ENCODE measurements around the gene SLC25A30.
"Not testable (repeated sequence)": the region's sequence is repeated elsewhere in the genome, so short reads cannot be mapped to it uniquely, and the experiment has no call there.

The SLC25A30 gene

GRCh38 chr13:45367358-45367757, 50.8 kb downstream of the SLC25A30 start:
- H3K4me1 ChIP-seq (ENCODE audit: control insufficient read depth, insufficient read depth, low read length) = peaks cover 4% of the 10 kb centered on the region
- peaks cover 0 to 2% of the 10 kb centered on the region in 2 donors for H3K9me3 ChIP-seq (ENCODE audit: control insufficient read depth in 2 of 2, low read length in 2 of 2)
- no peak overlapping the region for H3K9ac ChIP-seq (ENCODE audit: low read length in 2 of 2)
- H3K36me3 ChIP-seq (ENCODE audit: control insufficient read depth in 2 of 2, insufficient read depth in 2 of 2, low read length in 2 of 2) = peaks cover 6 to 8% of the 10 kb centered on the region in 2 donors
- no peak overlapping the region for H3K4me3 ChIP-seq (ENCODE audit: low read length in 2 of 2)
- H3K27ac ChIP-seq (ENCODE audit: low read length) = no peak overlapping the region
- H3K27me3 ChIP-seq (ENCODE audit: control insufficient read depth in 1 of 2, insufficient read depth in 2 of 2, low read length in 2 of 2) = no peaks in the 10 kb centered on the region

GRCh38 chr13:45365558-45365885, 52.7 kb downstream of the SLC25A30 start:
- H3K9ac ChIP-seq (ENCODE audit: low read length in 2 of 2) = no peak overlapping the region
- no peaks in the 10 kb centered on the region for H3K4me1 ChIP-seq (ENCODE audit: control insufficient read depth, insufficient read depth, low read length)
- H3K27me3 ChIP-seq (ENCODE audit: control insufficient read depth in 1 of 2, insufficient read depth in 2 of 2, low read length in 2 of 2) = no peaks in the 10 kb centered on the region
- H3K36me3 ChIP-seq (ENCODE audit: control insufficient read depth in 2 of 2, insufficient read depth in 2 of 2, low read length in 2 of 2) = peaks cover 10 to 14% of the 10 kb centered on the region in 2 donors
- no peak overlapping the region for H3K4me3 ChIP-seq (ENCODE audit: low read length in 2 of 2)
- peaks cover 0 to 2% of the 10 kb centered on the region in 2 donors for H3K9me3 ChIP-seq (ENCODE audit: control insufficient read depth in 2 of 2, low read length in 2 of 2)
- no peak overlapping the region for H3K27ac ChIP-seq (ENCODE audit: low read length)

- Histone ChIP-seq H3K4me3 (ENCODE audit: low read length in 2 of 2) (no peak overlapping the region), H3K9ac (ENCODE audit: low read length in 2 of 2) (no peak overlapping the region), H3K4me1 (ENCODE audit: control insufficient read depth, insufficient read depth, low read length) (no peaks in the 10 kb centered on the region), H3K36me3 (ENCODE audit: control insufficient read depth in 2 of 2, insufficient read depth in 2 of 2, low read length in 2 of 2) (peaks cover 13 to 14% of the 10 kb centered on the region in 2 donors), H3K27me3 (ENCODE audit: control insufficient read depth in 1 of 2, insufficient read depth in 2 of 2, low read length in 2 of 2) (no peaks in the 10 kb centered on the region), H3K9me3 (ENCODE audit: control insufficient read depth in 2 of 2, low read length in 2 of 2) (peaks cover 0 to 2% of the 10 kb centered on the region in 2 donors), H3K27ac (ENCODE audit: low read length) (no peak overlapping the region)
These were observed 53.2 kb downstream of the SLC25A30 start for GRCh38 chr13:45364876-45365557.

- Histone ChIP-seq H3K27me3 (ENCODE audit: control insufficient read depth in 1 of 2, insufficient read depth in 2 of 2, low read length in 2 of 2) (no peaks in the 10 kb centered on the region), H3K4me3 (ENCODE audit: low read length in 2 of 2) (no peak overlapping the region), H3K4me1 (ENCODE audit: control insufficient read depth, insufficient read depth, low read length) (no peaks in the 10 kb centered on the region), H3K9me3 (ENCODE audit: control insufficient read depth in 2 of 2, low read length in 2 of 2) (peaks cover 0 to 2% of the 10 kb centered on the region in 2 donors), H3K36me3 (ENCODE audit: control insufficient read depth in 2 of 2, insufficient read depth in 2 of 2, low read length in 2 of 2) (peaks cover 11 to 13% of the 10 kb centered on the region in 2 donors), H3K9ac (ENCODE audit: low read length in 2 of 2) (no peak overlapping the region), H3K27ac (ENCODE audit: low read length) (no peak overlapping the region)
These were observed 55.2 kb downstream of the SLC25A30 start for GRCh38 chr13:45362939-45363338.

GRCh38 chr13:45361596-45362206, 56.5 kb downstream of the SLC25A30 start:
- Histone ChIP-seq H3K27me3 (ENCODE audit: control insufficient read depth in 1 of 2, insufficient read depth in 2 of 2, low read length in 2 of 2) (no peaks in the 10 kb centered on the region), H3K4me1 (ENCODE audit: control insufficient read depth, insufficient read depth, low read length) (no peaks in the 10 kb centered on the region), H3K27ac (ENCODE audit: low read length) (no peak overlapping the region), H3K9ac (ENCODE audit: low read length in 2 of 2) (no peak overlapping the region), H3K9me3 (ENCODE audit: control insufficient read depth in 2 of 2, low read length in 2 of 2) (peaks cover 0 to 2% of the 10 kb centered on the region in 2 donors), H3K36me3 (ENCODE audit: control insufficient read depth in 2 of 2, insufficient read depth in 2 of 2, low read length in 2 of 2) (peaks cover 14 to 19% of the 10 kb centered on the region in 2 donors), H3K4me3 (ENCODE audit: low read length in 2 of 2) (no peak overlapping the region)

GRCh38 chr13:45356966-45357672, 61.1 kb downstream of the SLC25A30 start:
- H3K27me3 ChIP-seq (ENCODE audit: control insufficient read depth in 1 of 2, insufficient read depth in 2 of 2, low read length in 2 of 2) = no peaks in the 10 kb centered on the region
- H3K4me1 ChIP-seq (ENCODE audit: control insufficient read depth, insufficient read depth, low read length) = no peaks in the 10 kb centered on the region
- no peaks in the 10 kb centered on the region for H3K9me3 ChIP-seq (ENCODE audit: control insufficient read depth in 2 of 2, low read length in 2 of 2)
- no peak overlapping the region for H3K27ac ChIP-seq (ENCODE audit: low read length)
- peaks cover 6 to 19% of the 10 kb centered on the region in 2 donors for H3K36me3 ChIP-seq (ENCODE audit: control insufficient read depth in 2 of 2, insufficient read depth in 2 of 2, low read length in 2 of 2)
- H3K4me3 ChIP-seq (ENCODE audit: low read length in 2 of 2) = no peak overlapping the region
- no peak overlapping the region for H3K9ac ChIP-seq (ENCODE audit: low read length in 2 of 2)

GRCh38 chr13:45353895-45354294, 64.3 kb downstream of the SLC25A30 start:
- Histone ChIP-seq H3K9me3 (ENCODE audit: control insufficient read depth in 2 of 2, low read length in 2 of 2) (no peaks in the 10 kb centered on the region), H3K36me3 (ENCODE audit: control insufficient read depth in 2 of 2, insufficient read depth in 2 of 2, low read length in 2 of 2) (peaks cover 9 to 22% of the 10 kb centered on the region in 2 donors), H3K27ac (ENCODE audit: low read length) (no peak overlapping the region), H3K27me3 (ENCODE audit: control insufficient read depth in 1 of 2, insufficient read depth in 2 of 2, low read length in 2 of 2) (no peaks in the 10 kb centered on the region), H3K4me3 (ENCODE audit: low read length in 2 of 2) (no peak overlapping the region), H3K4me1 (ENCODE audit: control insufficient read depth, insufficient read depth, low read length) (no peaks in the 10 kb centered on the region), H3K9ac (ENCODE audit: low read length in 2 of 2) (no peak overlapping the region)

- no peak overlapping the region for H3K27ac ChIP-seq (ENCODE audit: low read length)
- H3K4me1 ChIP-seq (ENCODE audit: control insufficient read depth, insufficient read depth, low read length) = no peaks in the 10 kb centered on the region
- no peak overlapping the region for H3K4me3 ChIP-seq (ENCODE audit: low read length in 2 of 2)
- H3K9ac ChIP-seq (ENCODE audit: low read length in 2 of 2) = no peak overlapping the region
- no peaks in the 10 kb centered on the region for H3K27me3 ChIP-seq (ENCODE audit: control insufficient read depth in 1 of 2, insufficient read depth in 2 of 2, low read length in 2 of 2)
- no peaks in the 10 kb centered on the region for H3K9me3 ChIP-seq (ENCODE audit: control insufficient read depth in 2 of 2, low read length in 2 of 2)
- H3K36me3 ChIP-seq (ENCODE audit: control insufficient read depth in 2 of 2, insufficient read depth in 2 of 2, low read length in 2 of 2) = peaks cover 6 to 20% of the 10 kb centered on the region in 2 donors
These were observed 66.1 kb downstream of the SLC25A30 start for GRCh38 chr13:45352031-45352430.

GRCh38 chr13:45350152-45350551, 68.0 kb downstream of the SLC25A30 start:
- Histone ChIP-seq H3K9ac (ENCODE audit: low read length in 2 of 2) (no peak overlapping the region), H3K27ac (ENCODE audit: low read length) (no peak overlapping the region), H3K36me3 (ENCODE audit: control insufficient read depth in 2 of 2, insufficient read depth in 2 of 2, low read length in 2 of 2) (peaks cover 6 to 16% of the 10 kb centered on the region in 2 donors), H3K27me3 (ENCODE audit: control insufficient read depth in 1 of 2, insufficient read depth in 2 of 2, low read length in 2 of 2) (no peaks in the 10 kb centered on the region), H3K4me1 (ENCODE audit: control insufficient read depth, insufficient read depth, low read length) (no peaks in the 10 kb centered on the region), H3K9me3 (ENCODE audit: control insufficient read depth in 2 of 2, low read length in 2 of 2) (no peaks in the 10 kb centered on the region), H3K4me3 (ENCODE audit: low read length in 2 of 2) (no peak overlapping the region)

- H3K36me3 ChIP-seq (ENCODE audit: control insufficient read depth in 2 of 2, insufficient read depth in 2 of 2, low read length in 2 of 2) = peaks cover 10 to 19% of the 10 kb centered on the region in 2 donors
- H3K27ac ChIP-seq (ENCODE audit: low read length) = no peak overlapping the region
- H3K9me3 ChIP-seq (ENCODE audit: control insufficient read depth in 2 of 2, low read length in 2 of 2) = no peaks in the 10 kb centered on the region
- H3K27me3 ChIP-seq (ENCODE audit: control insufficient read depth in 1 of 2, insufficient read depth in 2 of 2, low read length in 2 of 2) = no peaks in the 10 kb centered on the region
- H3K9ac ChIP-seq (ENCODE audit: low read length in 2 of 2) = no peak overlapping the region
- H3K4me3 ChIP-seq (ENCODE audit: low read length in 2 of 2) = no peak overlapping the region
- no peaks in the 10 kb centered on the region for H3K4me1 ChIP-seq (ENCODE audit: control insufficient read depth, insufficient read depth, low read length)
These were observed 68.7 kb downstream of the SLC25A30 start for GRCh38 chr13:45349438-45349837.

- Histone ChIP-seq H3K4me1 (ENCODE audit: control insufficient read depth, insufficient read depth, low read length) (peaks cover 15% of the 10 kb centered on the region), H3K36me3 (ENCODE audit: control insufficient read depth in 2 of 2, insufficient read depth in 2 of 2, low read length in 2 of 2) (peaks cover 10 to 15% of the 10 kb centered on the region in 2 donors)
- not testable (repeated sequence) for H3K9ac ChIP-seq (ENCODE audit: low read length in 2 of 2); H3K4me3 ChIP-seq (ENCODE audit: low read length in 2 of 2); H3K27ac ChIP-seq (ENCODE audit: low read length); H3K27me3 ChIP-seq (ENCODE audit: control insufficient read depth in 1 of 2, insufficient read depth in 2 of 2, low read length in 2 of 2); H3K9me3 ChIP-seq (ENCODE audit: control insufficient read depth in 2 of 2, low read length in 2 of 2)
These were observed 74.1 kb downstream of the SLC25A30 start for GRCh38 chr13:45344064-45344463.

All from stomach smooth muscle (tissue), 2 donors.